PC-9 (cell line): ENCODE results near the gene NUTM1. TPM values are rescaled to one million over a fixed set of nuclear protein-coding genes. Genes with fewer than 3 reads are reported as not detected.

Experiments
- BruUV-seq: library from RNA; stranded (reverse); fragments of 400-500 nt; replicated peaks from 2 replicates; lab custom pipeline; 2021; lab: Mats Ljungman, UMichigan
- CTCF ChIA-PET: fragments of 300-600 bp; sonication (Branson Sonifier 250); formaldehyde crosslinking; loops from one replicate; lab custom pipeline; 2022; ENCODE audit warnings: antibody characterized with exemption; lab: Charles Lee
- POLR2A ChIA-PET: fragments of 300-600 bp; sonication (Branson Sonifier 250); formaldehyde crosslinking; loops from one replicate; lab custom pipeline; 2022; ENCODE audit warnings: antibody characterized with exemption; ENCODE audit not compliant: unreplicated experiment; lab: Charles Lee
- DNase-seq, 2 experiments: peaks; one replicate each; pipeline versions ENCODE4 v3.0.0 to v3.0.0-alpha.2; 2015 to 2022; ENCODE audit warnings: mixed read lengths in 1 of 2
- H2AFZ ChIP-seq: fragments of 200-600 bp; sonication (generic); 2 replicates; pipeline ENCODE4 v1.8.1; 2017; ENCODE audit warnings: antibody characterized with exemption
- H3F3A ChIP-seq: fragments of 200-600 bp; sonication (generic); 2 replicates; pipeline ENCODE4 v1.8.1; 2017; ENCODE audit warnings: antibody characterized with exemption, mild to moderate bottlenecking, low read depth; ENCODE audit not compliant: insufficient read depth
- H3K27ac ChIP-seq: fragments of 200-600 bp; sonication (generic); 2 replicates; pipeline ENCODE4 v1.6.1; 2016; ENCODE audit warnings: mixed run types
- H3K27me3 ChIP-seq: fragments of 200-600 bp; sonication (generic); 2 replicates; pipeline ENCODE4 v1.6.1; 2016; ENCODE audit warnings: low read depth, mixed run types; ENCODE audit not compliant: insufficient read depth
- H3K36me3 ChIP-seq: fragments of 200-600 bp; sonication (generic); 2 replicates; pipeline ENCODE4 v1.6.1; 2016; ENCODE audit warnings: low read depth, mixed run types
- H3K4me1 ChIP-seq: fragments of 200-600 bp; sonication (generic); replicated peaks from 2 replicates; pipeline ENCODE4 v1.6.1; 2016; ENCODE audit warnings: mixed run types; ENCODE audit not compliant: insufficient read depth
- H3K4me2 ChIP-seq: fragments of 200-600 bp; sonication (generic); 2 replicates; pipeline ENCODE4 v1.6.1; 2017; ENCODE audit warnings: mixed run types
- H3K4me3 ChIP-seq: fragments of 200-600 bp; sonication (generic); 2 replicates; pipeline ENCODE4 v1.6.1; 2016; ENCODE audit warnings: mixed run types
- H3K79me2 ChIP-seq: fragments of 200-600 bp; sonication (generic); 2 replicates; pipeline ENCODE4 v1.6.1; 2017; ENCODE audit warnings: low read depth, mixed run types
- H3K9me2 ChIP-seq: fragments of 200-600 bp; sonication (generic); 2 replicates; pipeline ENCODE4 v1.8.1; 2017; ENCODE audit warnings: mild to moderate bottlenecking; ENCODE audit not compliant: insufficient read depth
- H3K9me3 ChIP-seq: fragments of 200-600 bp; sonication (generic); 2 replicates; pipeline ENCODE4 v1.8.1; 2016; ENCODE audit warnings: low read depth; ENCODE audit not compliant: insufficient read depth
- H4K20me1 ChIP-seq: fragments of 200-600 bp; sonication (generic); 2 replicates; pipeline ENCODE4 v1.8.1; 2017; ENCODE audit not compliant: insufficient read depth
- CTCF ChIP-seq: fragments of 200-600 bp; sonication (generic); conservative IDR thresholded peaks from 2 replicates; pipeline ENCODE4 v1.6.1; 2017; ENCODE audit warnings: mixed run types, antibody characterized with exemption, mild to moderate bottlenecking, moderate library complexity
- EZH2 ChIP-seq: fragments of 200-600 bp; sonication (generic); IDR thresholded peaks from 2 replicates; pipeline ENCODE4 v1.8.0; 2017; ENCODE audit warnings: antibody characterized with exemption, low read depth
- intact Hi-C: fragments of 100-400 bp; cut with micrococcal nuclease; formaldehyde crosslinking; loops from one replicate; pipeline ENCODE4 v1.10.0; 2022; ENCODE audit not compliant: unreplicated experiment
- total RNA-seq: library from RNA; stranded (reverse); gene quantifications from 2 replicates; pipeline ENCODE4 v1.2.3, GENCODE V29; 2021

NUTM1 gene
- total RNA-seq, 1 experiment from 2014 or later: not detected

- no peaks in the 10 kb centered on the region for H3K9me2 ChIP-seq
- H3K36me3 ChIP-seq: no peaks in the 10 kb centered on the region
- H3K4me1 ChIP-seq: peaks cover 30% of the 10 kb centered on the region
- ChIA-PET POLR2A (no interaction called here), CTCF (no interaction called here)
- intact Hi-C loops: loop anchor here (10.0 kb wide), 1 partner anchor 228 kb away; the partner anchor contains the start of genes EMC7 and PGBD4
- DNase-seq: no peak
- no peaks in the 10 kb centered on the region for H4K20me1 ChIP-seq
- BruUV-seq: no TSS peak
- no peak overlapping the region for H3K27ac ChIP-seq
- TF ChIP-seq EZH2 (no peak), CTCF (no peak)
- H3F3A ChIP-seq: peaks cover 17% of the 10 kb centered on the region
- no peaks in the 10 kb centered on the region for H3K27me3 ChIP-seq
- H3K4me3 ChIP-seq: no peak overlapping the region
- no peaks in the 10 kb centered on the region for H3K9me3 ChIP-seq
- H3K4me2 ChIP-seq: no peak overlapping the region
- H2AFZ ChIP-seq: no peak overlapping the region
- 0 out of 2 replicates have a peak, but pooled peaks cover 4% of the 10 kb centered on the region for H3K79me2 ChIP-seq
These were observed 10.5 kb upstream of the NUTM1 start for GRCh38 chr15:34332553-34333120.

GRCh38 chr15:34334672-34335071 lies 8.4 kb upstream of the NUTM1 start:
- ChIA-PET CTCF (no interaction called here), POLR2A (no interaction called here)
- no TSS peak for BruUV-seq
- peak overlapping the region; percentile 93 for H3K4me2 ChIP-seq
- H3K27ac ChIP-seq: peak overlapping the region; percentile 89
- peaks cover 30% of the 10 kb centered on the region for H3K4me1 ChIP-seq
- peak in 1 of 2 experiments; percentile 69 for DNase-seq
- H3K79me2 ChIP-seq: 0 out of 2 replicates have a peak, but pooled peaks cover 4% of the 10 kb centered on the region
- no peaks in the 10 kb centered on the region for H3K27me3 ChIP-seq
- H2AFZ ChIP-seq: no peak overlapping the region
- no peak for TF ChIP-seq EZH2
- no peak for TF ChIP-seq CTCF
- peak overlapping the region; percentile 86; the same call in 1 of the 2 replicates for H3K4me3 ChIP-seq
- intact Hi-C loops: loop anchor here (2.0 to 10.0 kb wide), 2 partner anchors 16 to 230 kb away; partner anchors contain the start of genes EMC7 and PGBD4
- H3K36me3 ChIP-seq: no peaks in the 10 kb centered on the region
- H3F3A ChIP-seq: peaks cover 31% of the 10 kb centered on the region
- H3K9me3 ChIP-seq: no peaks in the 10 kb centered on the region
- no peaks in the 10 kb centered on the region for H3K9me2 ChIP-seq
- no peaks in the 10 kb centered on the region for H4K20me1 ChIP-seq

GRCh38 chr15:34335176-34336032 lies 7.7 kb upstream of the NUTM1 start:
- intact Hi-C loops: loop anchor here (2.0 to 10.0 kb wide), 2 partner anchors 17 to 231 kb away; partner anchors contain the start of genes EMC7 and PGBD4
- Histone ChIP-seq H4K20me1 (no peaks in the 10 kb centered on the region), H2AFZ (no peak overlapping the region), H3K27me3 (no peaks in the 10 kb centered on the region), H3K9me3 (no peaks in the 10 kb centered on the region), H3K4me3 (peak overlapping the region; percentile 86; the same call in 1 of the 2 replicates), H3K36me3 (peaks cover 5% of the 10 kb centered on the region; the same call in 1 of the 2 replicates), H3K79me2 (0 out of 2 replicates have a peak, but pooled peaks cover 4% of the 10 kb centered on the region), H3F3A (peaks cover 34% of the 10 kb centered on the region), H3K9me2 (no peaks in the 10 kb centered on the region), H3K4me1 (peaks cover 30% of the 10 kb centered on the region), H3K4me2 (peak overlapping the region; percentile 93), H3K27ac (peak overlapping the region; percentile 89)
- POLR2A ChIA-PET: no interaction called here
- DNase-seq: no peak
- CTCF ChIA-PET: interaction anchor here (0.6 to 0.7 kb wide), 2 partner anchors 15 to 231 kb away, joined by 3 read pairs; no protein-coding TSS in a partner anchor
- no TSS peak for BruUV-seq
- no peak for TF ChIP-seq EZH2
- no peak for TF ChIP-seq CTCF
